A549 (cell line): ENCODE measurements around the gene TMEM161A.

Source experiments
- CEBPB ChIP-seq, 2 experiments: fragments of >200 bp in 1 of 2; sonication (Bioruptor Twin) in 1 of 2; formaldehyde crosslinking in 1 of 2; IDR thresholded peaks; 2 replicates each; pipeline ENCODE4 v1.6.1; 2012 to 2016
- EP300 ChIP-seq, 2 experiments: fragments of >200 bp; sonication (Bioruptor Twin); formaldehyde crosslinking; IDR thresholded peaks; 2 replicates in 1 of 2; 3 replicates in 1 of 2; pipeline ENCODE4 v1.6.1; 2016 to 2017
- MAX ChIP-seq: IDR thresholded peaks from 2 replicates; pipeline ENCODE4 v1.6.1; 2012
- NPAS2 ChIP-seq: fragments of 250-450 bp; sonication (Bioruptor Pico); IDR thresholded peaks from 2 replicates; pipeline ENCODE4 v1.8.0; 2022; ENCODE audit warnings: mild to moderate bottlenecking, moderate library complexity, borderline replicate concordance
- PHF8 ChIP-seq: fragments of 200-600 bp; sonication (generic); IDR thresholded peaks from 2 replicates; pipeline ENCODE4 v1.6.1; 2016; ENCODE audit warnings: low read depth, mild to moderate bottlenecking, antibody characterized with exemption, moderate library complexity, borderline replicate concordance
- POLR2A ChIP-seq: IDR thresholded peaks from 2 replicates; pipeline ENCODE4 v1.6.1; 2012; ENCODE audit warnings: mild to moderate bottlenecking, low read length
- RFX5 ChIP-seq: fragments of 450-650 bp; IDR thresholded peaks from 2 replicates; pipeline ENCODE4 v1.7.1; 2014; ENCODE audit warnings: antibody characterized with exemption, mild to moderate bottlenecking, moderate library complexity
- ZFP36 ChIP-seq: fragments of 450-650 bp; IDR thresholded peaks from 2 replicates; pipeline ENCODE4 v1.6.1; 2014; ENCODE audit warnings: borderline replicate concordance; ENCODE audit not compliant: partially characterized antibody
- TF ChIP-seq, protein P1 (sequence below): fragments of >200 bp; sonication (Bioruptor Twin); formaldehyde crosslinking; IDR thresholded peaks from 3 replicates; pipeline ENCODE4 v1.5.1; 2016

- TF ChIP-seq NPAS2: no peak
- no peak for TF ChIP-seq POLR2A
- no peak for TF ChIP-seq MAX
- TF ChIP-seq EP300 (IDR thresholded peaks at IDR 0.05): no peak
- TF ChIP-seq, protein P1, sequence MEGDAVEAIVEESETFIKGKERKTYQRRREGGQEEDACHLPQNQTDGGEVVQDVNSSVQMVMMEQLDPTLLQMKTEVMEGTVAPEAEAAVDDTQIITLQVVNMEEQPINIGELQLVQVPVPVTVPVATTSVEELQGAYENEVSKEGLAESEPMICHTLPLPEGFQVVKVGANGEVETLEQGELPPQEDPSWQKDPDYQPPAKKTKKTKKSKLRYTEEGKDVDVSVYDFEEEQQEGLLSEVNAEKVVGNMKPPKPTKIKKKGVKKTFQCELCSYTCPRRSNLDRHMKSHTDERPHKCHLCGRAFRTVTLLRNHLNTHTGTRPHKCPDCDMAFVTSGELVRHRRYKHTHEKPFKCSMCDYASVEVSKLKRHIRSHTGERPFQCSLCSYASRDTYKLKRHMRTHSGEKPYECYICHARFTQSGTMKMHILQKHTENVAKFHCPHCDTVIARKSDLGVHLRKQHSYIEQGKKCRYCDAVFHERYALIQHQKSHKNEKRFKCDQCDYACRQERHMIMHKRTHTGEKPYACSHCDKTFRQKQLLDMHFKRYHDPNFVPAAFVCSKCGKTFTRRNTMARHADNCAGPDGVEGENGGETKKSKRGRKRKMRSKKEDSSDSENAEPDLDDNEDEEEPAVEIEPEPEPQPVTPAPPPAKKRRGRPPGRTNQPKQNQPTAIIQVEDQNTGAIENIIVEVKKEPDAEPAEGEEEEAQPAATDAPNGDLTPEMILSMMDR: no peak
- no peak for TF ChIP-seq CEBPB (IDR thresholded peaks at IDR 0.05)
- TF ChIP-seq ZFP36: no peak
- TF ChIP-seq PHF8: no peak
- TF ChIP-seq RFX5: no peak
These were observed 14.9 kb downstream of the TMEM161A start for GRCh38 chr19:19123386-19123785.
